ENCODE data around the gene CAVIN2.

DNA sequence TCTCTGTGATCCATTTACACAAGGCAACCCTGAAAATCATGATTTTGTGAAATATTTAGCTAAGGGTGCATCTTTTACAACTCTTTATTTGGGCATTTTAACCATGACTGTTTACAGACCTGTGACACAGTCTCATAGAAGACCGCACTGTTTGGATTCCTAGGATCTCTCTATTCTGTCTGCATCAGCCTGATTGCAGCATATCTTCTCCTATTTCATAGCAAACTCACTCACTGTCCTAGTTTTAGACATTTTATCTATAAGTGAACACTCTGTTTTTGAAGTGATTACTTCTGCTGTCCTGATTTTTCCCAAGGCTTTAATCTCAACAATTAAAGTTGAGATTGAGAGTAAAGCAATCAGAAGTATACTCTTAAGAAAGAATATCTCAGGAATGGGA is 56.2 kb downstream of the CAVIN2 start:
- no peak for TF ChIP-seq CTCF (conservative IDR thresholded peaks at IDR 0.05)
- TF ChIP-seq EZH2 (IDR thresholded peaks at IDR 0.05; ENCODE audit: low read depth) = no peak

Measured in PC-9 (cell line).